ENCODE measurements around the gene RPS19.

DNA sequence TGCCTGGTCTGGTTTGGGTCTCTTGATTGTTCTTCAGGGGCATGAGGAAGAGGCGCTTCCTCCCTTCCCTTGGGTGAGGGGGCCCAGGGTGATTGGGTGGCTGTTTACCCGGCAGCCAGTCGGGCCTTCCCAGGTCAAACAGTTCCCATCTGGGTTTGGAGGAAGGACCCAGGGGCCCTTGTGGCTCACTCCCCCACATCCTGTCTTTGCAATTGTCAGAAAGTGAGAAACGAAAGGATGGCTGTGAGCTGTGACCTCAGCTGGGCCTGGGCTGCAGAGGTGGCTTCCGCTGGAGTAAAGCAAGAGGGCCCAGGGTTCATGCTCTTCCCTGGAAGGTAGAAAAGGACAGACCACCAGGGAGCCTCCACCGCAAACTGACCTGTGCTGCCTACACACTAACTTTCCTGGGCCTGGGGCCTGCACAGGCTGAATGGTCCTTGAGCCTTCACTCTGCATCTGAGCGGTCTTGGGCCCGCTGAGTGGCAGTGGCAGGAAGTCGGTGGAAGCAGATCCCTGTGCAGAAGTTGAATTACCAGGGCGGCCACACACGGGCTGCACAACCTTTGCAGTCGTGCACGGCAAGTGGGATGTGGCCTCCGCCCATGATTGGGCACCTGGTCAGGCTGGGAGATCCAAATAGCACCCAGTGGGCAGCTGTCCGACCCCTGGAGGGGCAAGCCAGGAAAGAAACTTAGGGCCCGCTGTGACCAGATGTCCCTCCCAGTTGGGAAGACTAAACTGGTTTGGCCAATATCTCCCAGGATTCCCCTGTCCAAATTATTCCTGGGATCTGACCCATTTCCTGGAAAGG is 11.7 kb downstream of the RPS19 start:
- TF ChIP-seq, protein P1, sequence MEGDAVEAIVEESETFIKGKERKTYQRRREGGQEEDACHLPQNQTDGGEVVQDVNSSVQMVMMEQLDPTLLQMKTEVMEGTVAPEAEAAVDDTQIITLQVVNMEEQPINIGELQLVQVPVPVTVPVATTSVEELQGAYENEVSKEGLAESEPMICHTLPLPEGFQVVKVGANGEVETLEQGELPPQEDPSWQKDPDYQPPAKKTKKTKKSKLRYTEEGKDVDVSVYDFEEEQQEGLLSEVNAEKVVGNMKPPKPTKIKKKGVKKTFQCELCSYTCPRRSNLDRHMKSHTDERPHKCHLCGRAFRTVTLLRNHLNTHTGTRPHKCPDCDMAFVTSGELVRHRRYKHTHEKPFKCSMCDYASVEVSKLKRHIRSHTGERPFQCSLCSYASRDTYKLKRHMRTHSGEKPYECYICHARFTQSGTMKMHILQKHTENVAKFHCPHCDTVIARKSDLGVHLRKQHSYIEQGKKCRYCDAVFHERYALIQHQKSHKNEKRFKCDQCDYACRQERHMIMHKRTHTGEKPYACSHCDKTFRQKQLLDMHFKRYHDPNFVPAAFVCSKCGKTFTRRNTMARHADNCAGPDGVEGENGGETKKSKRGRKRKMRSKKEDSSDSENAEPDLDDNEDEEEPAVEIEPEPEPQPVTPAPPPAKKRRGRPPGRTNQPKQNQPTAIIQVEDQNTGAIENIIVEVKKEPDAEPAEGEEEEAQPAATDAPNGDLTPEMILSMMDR (conservative IDR thresholded peaks at IDR 0.05 in 1 of 2, IDR thresholded peaks at IDR 0.05 in 1 of 2; ENCODE audit: low read depth in 1 of 2, low read length in 2 of 2): no peak
- TF ChIP-seq EZH2 (IDR thresholded peaks at IDR 0.05; ENCODE audit: low read length, missing control alignments): no peak
